ENCODE measurements around the gene CYP2E1.
"Not testable (repeated sequence)": the region's sequence is repeated elsewhere in the genome, so short reads cannot be mapped to it uniquely, and the experiment has no call there.

CYP2E1 gene

GRCh38 chr10:133573460-133573859, 46.3 kb downstream of the CYP2E1 start:
- DNase-seq: peak; percentile 60

GRCh38 chr10:133577037-133577436, 49.9 kb downstream of the CYP2E1 start:
- DNase-seq: not testable (repeated sequence)

All from OCI-M1 (cell line).